Panc1 (cell line): ENCODE data around the gene SMIM22. TPM values are rescaled to one million over a fixed set of nuclear protein-coding genes. Genes with fewer than 3 reads are reported as not detected.

Source experiments
- ATAC-seq: fragments of 200-7000 bp; cut with Tn5 transposase; 2 replicates; pipeline ENCODE4 v1.9.1; 2020; ENCODE audit warnings: mild to moderate bottlenecking, moderate library complexity
- BruUV-seq: library from RNA; stranded (reverse); fragments of 400-500 nt; replicated peaks from 2 replicates; lab custom pipeline; 2021; lab: Mats Ljungman, UMichigan
- CTCF ChIA-PET: fragments of 300-600 bp; sonication (Branson Sonifier 250); formaldehyde crosslinking; loops from one replicate; lab custom pipeline; 2022; ENCODE audit warnings: antibody characterized with exemption; lab: Charles Lee
- POLR2A ChIA-PET: fragments of 300-600 bp; sonication (Branson Sonifier 250); formaldehyde crosslinking; loops from one replicate; lab custom pipeline; 2022; ENCODE audit warnings: antibody characterized with exemption; lab: Charles Lee
- DNase-seq: peaks from one replicate; pipeline ENCODE4 v3.0.0-alpha.2; 2010; ENCODE audit warnings: low read depth, low spot score
- H3K27ac ChIP-seq: 2 replicates; pipeline ENCODE4 v1.5.1; 2011; ENCODE audit warnings: mild to moderate bottlenecking, low read length, inconsistent platforms
- H3K27me3 ChIP-seq: fragments of 200-500 bp; sonication (Bioruptor generic); 2 replicates; pipeline ENCODE4 v1.6.0; 2014; ENCODE audit warnings: low read length, inconsistent platforms; ENCODE audit not compliant: control insufficient read depth, insufficient read depth
- H3K36me3 ChIP-seq: fragments of 200-500 bp; sonication (Bioruptor generic); 2 replicates; pipeline ENCODE4 v1.5.1; 2014; ENCODE audit warnings: inconsistent platforms, mild to moderate bottlenecking, low read length, moderate library complexity; ENCODE audit not compliant: control insufficient read depth, insufficient read depth
- H3K4me1 ChIP-seq: 2 replicates; pipeline ENCODE4 v1.5.1; 2011; ENCODE audit warnings: inconsistent platforms, mild to moderate bottlenecking, low read length, moderate library complexity; ENCODE audit not compliant: control insufficient read depth, insufficient read depth
- H3K4me3 ChIP-seq, 2 experiments: 2 replicates each; pipeline ENCODE4 v1.5.1; 2011 to 2012; ENCODE audit warnings: low read depth in 2 of 2, low read length in 2 of 2, mild to moderate bottlenecking in 2 of 2, inconsistent platforms in 1 of 2, moderate library complexity in 1 of 2
- H3K9me3 ChIP-seq: fragments of 200-500 bp; sonication (Bioruptor generic); 2 replicates; pipeline ENCODE4 v1.5.1; 2014; ENCODE audit warnings: low read depth, mild to moderate bottlenecking, inconsistent platforms, low read length, moderate library complexity; ENCODE audit not compliant: control insufficient read depth, insufficient read depth
- POLR2AphosphoS5 ChIP-seq: IDR thresholded peaks from 2 replicates; pipeline ENCODE4 v1.6.1; 2012; ENCODE audit warnings: mild to moderate bottlenecking, low read depth, low read length, moderate library complexity
- SIN3A ChIP-seq: IDR thresholded peaks from 2 replicates; pipeline ENCODE4 v1.6.1; 2012; ENCODE audit warnings: low read depth, mild to moderate bottlenecking, low read length, moderate library complexity, borderline replicate concordance; ENCODE audit not compliant: insufficient read depth
- TCF7L2 ChIP-seq: IDR thresholded peaks from 2 replicates; pipeline ENCODE4 v1.6.1; 2011; ENCODE audit warnings: mild to moderate bottlenecking, low read depth, low read length, inconsistent platforms
- in situ Hi-C: cut with HindIII; loops from 2 replicates; pipeline ENCODE4 v1.10.0; 2016; ENCODE audit warnings: low sequenced_read_pairs, low pct_unique_long_range_greater_than_20kb
- intact Hi-C: fragments of 100-400 bp; cut with micrococcal nuclease; formaldehyde crosslinking; loops from one replicate; pipeline ENCODE4 v1.10.0; 2022; ENCODE audit not compliant: unreplicated experiment
- total RNA-seq: library from RNA; stranded (reverse); gene quantifications from one replicate; pipeline ENCODE4 v1.2.1, GENCODE V29; 2021; ENCODE audit not compliant: unreplicated experiment
- TF ChIP-seq, protein P1 (sequence below), 2 experiments: IDR thresholded peaks; 2 replicates each; pipeline ENCODE4 v1.6.1; 2011 to 2012; ENCODE audit warnings: low read depth in 2 of 2, control low read depth in 1 of 2, low read length in 1 of 2, mild to moderate bottlenecking in 1 of 2, moderate library complexity in 1 of 2; ENCODE audit not compliant: insufficient read depth in 1 of 2
- TF ChIP-seq, protein P2 (sequence below): fragments of 450-650 bp; IDR thresholded peaks from 2 replicates; pipeline ENCODE4 v1.5.1; 2017; ENCODE audit warnings: mild to moderate bottlenecking

The SMIM22 gene
- total RNA-seq, 1 experiment from 2014 or later = not detected

DNA sequence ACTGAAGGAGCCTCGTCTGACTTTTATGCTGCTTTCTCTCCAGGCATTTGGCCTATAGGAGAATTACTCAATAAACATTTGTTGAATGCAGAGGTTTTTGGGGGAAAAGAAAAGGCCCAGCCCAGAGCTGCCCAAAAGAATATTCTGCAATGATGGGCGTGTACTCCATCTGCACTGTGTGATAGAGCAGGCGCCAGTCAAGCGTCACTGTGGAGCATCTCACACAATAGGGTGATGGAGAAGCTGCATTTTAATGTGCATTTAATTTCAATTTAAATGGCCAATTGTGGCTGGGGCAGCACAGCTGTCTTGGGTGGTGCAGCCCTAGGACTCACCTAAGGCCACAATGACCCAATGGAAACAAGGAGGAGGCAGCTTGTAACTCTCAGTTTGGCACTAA lies 31.4 kb downstream of the SMIM22 start:
- TF ChIP-seq, protein P1, sequence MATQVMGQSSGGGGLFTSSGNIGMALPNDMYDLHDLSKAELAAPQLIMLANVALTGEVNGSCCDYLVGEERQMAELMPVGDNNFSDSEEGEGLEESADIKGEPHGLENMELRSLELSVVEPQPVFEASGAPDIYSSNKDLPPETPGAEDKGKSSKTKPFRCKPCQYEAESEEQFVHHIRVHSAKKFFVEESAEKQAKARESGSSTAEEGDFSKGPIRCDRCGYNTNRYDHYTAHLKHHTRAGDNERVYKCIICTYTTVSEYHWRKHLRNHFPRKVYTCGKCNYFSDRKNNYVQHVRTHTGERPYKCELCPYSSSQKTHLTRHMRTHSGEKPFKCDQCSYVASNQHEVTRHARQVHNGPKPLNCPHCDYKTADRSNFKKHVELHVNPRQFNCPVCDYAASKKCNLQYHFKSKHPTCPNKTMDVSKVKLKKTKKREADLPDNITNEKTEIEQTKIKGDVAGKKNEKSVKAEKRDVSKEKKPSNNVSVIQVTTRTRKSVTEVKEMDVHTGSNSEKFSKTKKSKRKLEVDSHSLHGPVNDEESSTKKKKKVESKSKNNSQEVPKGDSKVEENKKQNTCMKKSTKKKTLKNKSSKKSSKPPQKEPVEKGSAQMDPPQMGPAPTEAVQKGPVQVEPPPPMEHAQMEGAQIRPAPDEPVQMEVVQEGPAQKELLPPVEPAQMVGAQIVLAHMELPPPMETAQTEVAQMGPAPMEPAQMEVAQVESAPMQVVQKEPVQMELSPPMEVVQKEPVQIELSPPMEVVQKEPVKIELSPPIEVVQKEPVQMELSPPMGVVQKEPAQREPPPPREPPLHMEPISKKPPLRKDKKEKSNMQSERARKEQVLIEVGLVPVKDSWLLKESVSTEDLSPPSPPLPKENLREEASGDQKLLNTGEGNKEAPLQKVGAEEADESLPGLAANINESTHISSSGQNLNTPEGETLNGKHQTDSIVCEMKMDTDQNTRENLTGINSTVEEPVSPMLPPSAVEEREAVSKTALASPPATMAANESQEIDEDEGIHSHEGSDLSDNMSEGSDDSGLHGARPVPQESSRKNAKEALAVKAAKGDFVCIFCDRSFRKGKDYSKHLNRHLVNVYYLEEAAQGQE (IDR thresholded peaks at IDR 0.05; ENCODE audit: insufficient read depth in 1 of 2, low read depth in 2 of 2, low read length in 1 of 2) = no peak
- TF ChIP-seq POLR2AphosphoS5 (no peak), SIN3A (no peak), TCF7L2 (no peak)
- TF ChIP-seq, protein P2, sequence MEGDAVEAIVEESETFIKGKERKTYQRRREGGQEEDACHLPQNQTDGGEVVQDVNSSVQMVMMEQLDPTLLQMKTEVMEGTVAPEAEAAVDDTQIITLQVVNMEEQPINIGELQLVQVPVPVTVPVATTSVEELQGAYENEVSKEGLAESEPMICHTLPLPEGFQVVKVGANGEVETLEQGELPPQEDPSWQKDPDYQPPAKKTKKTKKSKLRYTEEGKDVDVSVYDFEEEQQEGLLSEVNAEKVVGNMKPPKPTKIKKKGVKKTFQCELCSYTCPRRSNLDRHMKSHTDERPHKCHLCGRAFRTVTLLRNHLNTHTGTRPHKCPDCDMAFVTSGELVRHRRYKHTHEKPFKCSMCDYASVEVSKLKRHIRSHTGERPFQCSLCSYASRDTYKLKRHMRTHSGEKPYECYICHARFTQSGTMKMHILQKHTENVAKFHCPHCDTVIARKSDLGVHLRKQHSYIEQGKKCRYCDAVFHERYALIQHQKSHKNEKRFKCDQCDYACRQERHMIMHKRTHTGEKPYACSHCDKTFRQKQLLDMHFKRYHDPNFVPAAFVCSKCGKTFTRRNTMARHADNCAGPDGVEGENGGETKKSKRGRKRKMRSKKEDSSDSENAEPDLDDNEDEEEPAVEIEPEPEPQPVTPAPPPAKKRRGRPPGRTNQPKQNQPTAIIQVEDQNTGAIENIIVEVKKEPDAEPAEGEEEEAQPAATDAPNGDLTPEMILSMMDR = no peak
- H3K36me3 ChIP-seq = peaks cover 33% of the 10 kb centered on the region

DNA sequence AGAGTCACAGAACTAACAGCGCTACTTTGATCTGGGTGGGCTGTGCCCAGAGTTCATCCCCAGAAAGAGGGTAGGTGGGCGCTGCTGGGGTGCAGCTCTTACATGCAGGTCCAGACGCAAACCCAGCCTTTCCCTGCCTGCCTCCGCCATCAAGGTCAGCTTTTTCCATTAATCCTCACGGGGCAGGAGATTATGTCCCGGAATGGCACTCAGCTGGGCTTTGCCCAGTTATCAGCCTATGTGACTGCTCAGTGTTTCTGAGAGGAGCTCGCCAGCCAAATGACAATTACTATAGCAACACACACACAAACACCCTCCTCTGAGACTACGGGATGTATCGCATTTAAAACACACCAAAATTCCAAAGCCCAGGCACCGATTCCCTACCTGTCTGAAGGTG lies 31.8 kb downstream of the SMIM22 start:
- DNase-seq (no peak), ATAC-seq (no peak)
- TF ChIP-seq POLR2AphosphoS5 (no peak), SIN3A (no peak)
- TF ChIP-seq, protein P2 = no peak
- TF ChIP-seq, protein P1 (IDR thresholded peaks at IDR 0.05; ENCODE audit: insufficient read depth in 1 of 2, low read depth in 2 of 2, low read length in 1 of 2) = no peak
- intact Hi-C loops = no loop called here
- ChIA-PET CTCF (interaction anchor here (0.7 kb wide), 1 partner anchor 69 kb away, joined by 3 read pairs; no protein-coding TSS in a partner anchor), POLR2A (interaction anchor here (0.6 kb wide), 1 partner anchor 66 kb away, joined by 3 read pairs; no protein-coding TSS in a partner anchor)
- in situ Hi-C loops = no loop called here
- Histone ChIP-seq H3K9me3 (no peaks in the 10 kb centered on the region), H3K4me3 (no peak overlapping the region), H3K27me3 (no peaks in the 10 kb centered on the region), H3K36me3 (peaks cover 36% of the 10 kb centered on the region), H3K4me1 (no peaks in the 10 kb centered on the region), H3K27ac (no peak overlapping the region)
- BruUV-seq = no TSS peak

More for the DNA sequence above, 31.4 kb downstream of the SMIM22 start:
- ChIA-PET POLR2A (no interaction called here), CTCF (no interaction called here)
- Histone ChIP-seq H3K4me1 (no peaks in the 10 kb centered on the region), H3K27me3 (no peaks in the 10 kb centered on the region), H3K9me3 (no peaks in the 10 kb centered on the region), H3K27ac (no peak overlapping the region), H3K4me3 (no peak overlapping the region)
- DNase-seq (no peak), ATAC-seq (0 out of 2 replicates have a peak, but pooled peaks have one; percentile 30)
- intact Hi-C loops = no loop called here
- no TSS peak for BruUV-seq
- in situ Hi-C loops = no loop called here
